Right ventricle myocardium inferior (tissue), 1 donor: ENCODE results near the gene PPP3CA. TPM values are rescaled to one million over a fixed set of nuclear protein-coding genes. Genes with fewer than 3 reads are reported as not detected.
"Not testable (repeated sequence)": the region's sequence is repeated elsewhere in the genome, so short reads cannot be mapped to it uniquely, and the experiment has no call there.

Experiments
- ATAC-seq: fragments of 200-7000 bp; cut with Tn5 transposase; one replicate; pipeline ENCODE4 v1.9.1; 2020; ENCODE audit warnings: mild to moderate bottlenecking, moderate library complexity
- DNase-seq: peaks from one replicate; pipeline ENCODE4 v3.0.0; 2021; ENCODE audit errors: missing footprints
- intact Hi-C: fragments of 100-400 bp; cut with DNase I; formaldehyde crosslinking; loops from one replicate; pipeline ENCODE4 v1.11.0; 2022
- total RNA-seq: library from RNA; stranded (reverse); fragmentation: NEBNext Ultra II Directional; extraction: Animal tissue kit (Norgen Biotek cat#: 25700); gene quantifications from one replicate; pipeline ENCODE4 v1.2.1, GENCODE V29; 2021
- donor health status: DM: no; HTN: yes; CAD: no; lungs with severe emphysema.

PPP3CA gene
- total RNA-seq, 1 donor from 2014 or later: 23.3 TPM

- DNase-seq, ATAC-seq, intact Hi-C loops: not testable (repeated sequence)
Measured at GRCh38 chr4:101234141-101234540, 113.2 kb downstream of the PPP3CA start.

GRCh38 chr4:101232074-101232776 is 115.1 kb downstream of the PPP3CA start:
- intact Hi-C loops: no loop called here
- ATAC-seq (no peak), DNase-seq (no peak)

GRCh38 chr4:101230801-101231426 is 116.4 kb downstream of the PPP3CA start:
- intact Hi-C loops: no loop called here
- ATAC-seq: no peak
- no peak for DNase-seq

GRCh38 chr4:101229116-101229515 is 118.2 kb downstream of the PPP3CA start:
- no peak for DNase-seq
- intact Hi-C loops: no loop called here
- no peak for ATAC-seq

- intact Hi-C loops: no loop called here
- no peak for DNase-seq
Measured at GRCh38 chr4:101227715-101228114, 119.6 kb downstream of the PPP3CA start.

GRCh38 chr4:101224358-101225218 is 122.7 kb downstream of the PPP3CA start:
- ATAC-seq (no peak), DNase-seq (no peak)

More at GRCh38 chr4:101227715-101228114, 119.6 kb downstream of the PPP3CA start:
- ATAC-seq: no peak

GRCh38 chr4:101222156-101222845 is 125.0 kb downstream of the PPP3CA start:
- DNase-seq: no peak
- ATAC-seq: no peak

More at GRCh38 chr4:101224358-101225218, 122.7 kb downstream of the PPP3CA start:
- intact Hi-C loops: no loop called here

GRCh38 chr4:101221294-101221693 is 126.0 kb downstream of the PPP3CA start:
- ATAC-seq: no peak

More at GRCh38 chr4:101222156-101222845, 125.0 kb downstream of the PPP3CA start:
- intact Hi-C loops: no loop called here

GRCh38 chr4:101218894-101219293 is 128.4 kb downstream of the PPP3CA start:
- intact Hi-C loops: no loop called here

More at GRCh38 chr4:101221294-101221693, 126.0 kb downstream of the PPP3CA start:
- no peak for DNase-seq
- intact Hi-C loops: no loop called here

GRCh38 chr4:101218346-101218745 is 129.0 kb downstream of the PPP3CA start:
- DNase-seq: no peak
- intact Hi-C loops: no loop called here
- ATAC-seq: no peak

More at GRCh38 chr4:101218894-101219293, 128.4 kb downstream of the PPP3CA start:
- DNase-seq: no peak
- no peak for ATAC-seq

- no peak for ATAC-seq
- DNase-seq: no peak
- intact Hi-C loops: no loop called here
Measured at GRCh38 chr4:101217353-101218031, 129.8 kb downstream of the PPP3CA start.

GRCh38 chr4:101211146-101211553 is 136.2 kb downstream of the PPP3CA start:
- intact Hi-C loops: no loop called here
- ATAC-seq: no peak
- DNase-seq: no peak

- ATAC-seq (no peak), DNase-seq (no peak)
- intact Hi-C loops: no loop called here
Measured at GRCh38 chr4:101210331-101210730, 137.0 kb downstream of the PPP3CA start.

- DNase-seq (no peak), ATAC-seq (no peak)
- intact Hi-C loops: no loop called here
Measured at GRCh38 chr4:101208171-101208570, 139.2 kb downstream of the PPP3CA start.

GRCh38 chr4:101205916-101206315 is 141.4 kb downstream of the PPP3CA start:
- intact Hi-C loops: no loop called here
- no peak for DNase-seq
- ATAC-seq: peak; percentile 20

GRCh38 chr4:101201421-101201820 is 145.9 kb downstream of the PPP3CA start:
- ATAC-seq (no peak), DNase-seq (no peak)
- intact Hi-C loops: no loop called here

GRCh38 chr4:101200561-101200960 is 146.8 kb downstream of the PPP3CA start:
- peak; percentile 72 for ATAC-seq
- no peak for DNase-seq
- intact Hi-C loops: no loop called here
